K562 (cell line): Measurements from ENCODE around the gene KPTN. TPM values are rescaled to one million over a fixed set of nuclear protein-coding genes. Genes with fewer than 3 reads are reported as not detected.
A peak's percentile ranks its signal among the peaks of the same experiment; 100 is the strongest.

Experiments used
- ARNT ChIP-seq, 2 experiments: fragments of 450-650 bp; IDR thresholded peaks; 2 replicates each; pipeline ENCODE4 v1.6.1; 2016; ENCODE audit warnings: mild to moderate bottlenecking in 1 of 2
- ATF7 ChIP-seq: fragments of 450-650 bp; IDR thresholded peaks from 2 replicates; pipeline ENCODE4 v1.7.1; 2014; ENCODE audit warnings: mild to moderate bottlenecking, moderate library complexity
- BRF2 ChIP-seq: IDR thresholded peaks from 3 replicates; pipeline ENCODE4 v1.6.1; 2011; ENCODE audit warnings: borderline replicate concordance, mild to moderate bottlenecking; ENCODE audit not compliant: insufficient read length, insufficient read depth
- CREM ChIP-seq: IDR thresholded peaks from 2 replicates; pipeline ENCODE4 v1.6.1; 2014; ENCODE audit warnings: antibody characterized with exemption, low read depth
- E2F8 ChIP-seq: fragments of 450-650 bp; IDR thresholded peaks from 2 replicates; pipeline ENCODE4 v1.7.1; 2018; ENCODE audit warnings: mild to moderate bottlenecking, low read depth; ENCODE audit not compliant: partially characterized antibody
- GTF2A2 ChIP-seq: IDR thresholded peaks from 2 replicates; pipeline ENCODE4 v1.6.1; 2016; ENCODE audit warnings: mild to moderate bottlenecking, missing genetic modification characterization, missing compliant biosample characterization
- IRF2 ChIP-seq: sonication (generic); formaldehyde crosslinking; IDR thresholded peaks from 2 replicates; pipeline ENCODE4 v1.8.1; 2022; ENCODE audit warnings: mild to moderate bottlenecking, missing genetic modification reagents
- IRF9 ChIP-seq: fragments of 450-650 bp; IDR thresholded peaks from 2 replicates; pipeline ENCODE4 v1.6.1; 2016; ENCODE audit warnings: missing biosample characterization, missing genetic modification characterization
- KDM4B ChIP-seq, 2 experiments: fragments of 450-650 bp in 1 of 2; sonication (generic) in 1 of 2; IDR thresholded peaks; 2 replicates each; pipeline ENCODE4 v1.6.1; 2016 to 2017; ENCODE audit warnings: borderline replicate concordance in 2 of 2, antibody characterized with exemption in 1 of 2, low read depth in 1 of 2, mild to moderate bottlenecking in 1 of 2
- KLF1 ChIP-seq: fragments of 450-650 bp; IDR thresholded peaks from 2 replicates; pipeline ENCODE4 v1.6.1; 2016; ENCODE audit warnings: missing genetic modification characterization, missing compliant biosample characterization
- MAFF ChIP-seq: IDR thresholded peaks from 2 replicates; pipeline ENCODE4 v1.6.1; 2012; ENCODE audit warnings: low read length, improper control_type of control experiment
- PHF8 ChIP-seq: fragments of 200-600 bp; sonication (generic); IDR thresholded peaks from 2 replicates; pipeline ENCODE4 v1.6.1; 2012; ENCODE audit warnings: mixed run types, mild to moderate bottlenecking, inconsistent platforms, low read length, moderate library complexity, borderline replicate concordance
- RBBP5 ChIP-seq: fragments of 200-600 bp; sonication (generic); IDR thresholded peaks from 2 replicates; pipeline ENCODE4 v1.6.1; 2012; ENCODE audit warnings: borderline replicate concordance, mild to moderate bottlenecking, low read length, control low read depth, inconsistent platforms; ENCODE audit not compliant: insufficient read depth, poor library complexity, severe bottlenecking
- RBM22 ChIP-seq: fragments of 200-400 bp; formaldehyde crosslinking; IDR thresholded peaks from 2 replicates; pipeline ENCODE4 v1.6.1; 2018; ENCODE audit warnings: low read length, low read depth; ENCODE audit not compliant: poor library complexity, severe bottlenecking
- TBP ChIP-seq: optimal IDR thresholded peaks from 2 replicates; pipeline ENCODE3; 2011; ENCODE audit warnings: low read depth, low read length, improper control_type of control experiment
- UBTF ChIP-seq, 2 experiments: IDR thresholded peaks; 2 replicates each; pipeline ENCODE4 v1.6.1; 2012; ENCODE audit warnings: improper control_type of control experiment in 2 of 2, low read depth in 2 of 2, low read length in 2 of 2, borderline replicate concordance in 1 of 2
- ZBTB17 ChIP-seq: fragments of 450-650 bp; formaldehyde crosslinking; IDR thresholded peaks from 2 replicates; pipeline ENCODE4 v1.4.0; 2020; ENCODE audit warnings: mild to moderate bottlenecking
- ZBTB9 ChIP-seq: fragments of 450-650 bp; formaldehyde crosslinking; IDR thresholded peaks from 2 replicates; pipeline ENCODE4 v1.4.0; 2020; ENCODE audit warnings: mild to moderate bottlenecking, moderate library complexity
- ZNF436 ChIP-seq: fragments of 250-450, 450-650 bp; sonication (Bioruptor Pico); formaldehyde crosslinking; IDR thresholded peaks from 2 replicates; pipeline ENCODE4 v1.7.0; 2020; ENCODE audit warnings: mild to moderate bottlenecking
- polyA plus RNA-seq, 8 experiments: library from polyadenylated mRNA; depleted of rRNA in 4 of 8; stranded (reverse) in 5 of 8; unstranded in 3 of 8; fragments of >200 nt; fragmentation: Nextera tagmentation in 2 of 8; fragmentation: Illumina TruSeq in 1 of 8; extraction: Ambion mirVana in 2 of 8; extraction: Trizol in 1 of 8; gene quantifications; 2 replicates each; pipeline versions ENCODE4 v1.2.1 to v1.2.3, GENCODE V29; 2011 to 2014; ENCODE audit warnings: inconsistent platforms in 1 of 8, missing spikeins in 1 of 8
- total RNA-seq, 7 experiments: library from RNA; depleted of rRNA in 6 of 7; stranded (reverse); fragments of >200 nt in 6 of 7; fragmentation: Illumina TruSeq in 2 of 7; extraction: Trizol in 2 of 7; gene quantifications; 2 replicates each; pipeline versions ENCODE4 v1.2.1 to v1.2.3, GENCODE V29; 2011 to 2021; ENCODE audit warnings: low replicate concordance in 1 of 7

The KPTN gene
- total and polyA plus RNA-seq, 9 of the 15 experiments (the other 6 are each of a cell fraction or from before 2014, with no cell fraction given): 0.56 to 18.2 (median 8.5) TPM

GRCh38 chr19:47514869-47515588 is 31.0 kb upstream of the KPTN start, which contains the start of gene NAPA (continued):
- TF ChIP-seq IRF9: no peak
- TF ChIP-seq IRF2: no peak
- no peak for TF ChIP-seq ZBTB9 (CRISPR knock-in tag)
- peak; percentile 84; the same call in 1 of the 2 replicates for TF ChIP-seq PHF8
- TF ChIP-seq TBP: peak; percentile 12
- no peak for TF ChIP-seq KLF1 (tag)
- no peak for TF ChIP-seq ZBTB17 (CRISPR knock-in tag)
- peak; percentile 74 for TF ChIP-seq RBBP5
- TF ChIP-seq RBM22: no peak
- no peak for TF ChIP-seq UBTF (IDR thresholded peaks at IDR 0.05; ENCODE audit: borderline replicate concordance in 1 of 2, low read depth in 2 of 2, low read length in 2 of 2)
- TF ChIP-seq GTF2A2 (tag): no peak
- peak; percentile 93 for TF ChIP-seq ATF7
- no peak for TF ChIP-seq BRF2
- peak; percentile 96 for TF ChIP-seq CREM
- no peak for TF ChIP-seq ZNF436 (CRISPR knock-in tag)
- peak; percentile 52 for TF ChIP-seq E2F8
- peak in 1 of 2 experiments; percentile 98; a peak in 2 of 4 replicates for TF ChIP-seq KDM4B (IDR thresholded peaks at IDR 0.05; ENCODE audit: borderline replicate concordance in 2 of 2, low read depth in 1 of 2)
- peak in 1 of 2 experiments; percentile 71; a peak in 2 of 4 replicates for TF ChIP-seq ARNT (IDR thresholded peaks at IDR 0.05)
- no peak for TF ChIP-seq MAFF
